KMS-11 (cell line): ENCODE measurements around the gene ACOXL.

Source experiments
- H2AFZ ChIP-seq: fragments of 200-600 bp; sonication (generic); 2 replicates; pipeline ENCODE4 v1.6.1; 2016; ENCODE audit warnings: antibody characterized with exemption, mixed run types, low read depth
- H3K27ac ChIP-seq: fragments of 200-600 bp; sonication (generic); 2 replicates; pipeline ENCODE4 v1.6.1; 2016; ENCODE audit warnings: mild to moderate bottlenecking, mixed run types
- H3K27me3 ChIP-seq: fragments of 200-600 bp; sonication (generic); 2 replicates; pipeline ENCODE4 v1.6.1; 2017; ENCODE audit warnings: mild to moderate bottlenecking, low read depth, mixed run types, moderate library complexity; ENCODE audit not compliant: insufficient read depth
- H3K36me3 ChIP-seq: fragments of 200-600 bp; sonication (generic); 2 replicates; pipeline ENCODE4 v1.6.1; 2017; ENCODE audit warnings: mild to moderate bottlenecking, mixed run types; ENCODE audit not compliant: insufficient read depth
- H3K4me1 ChIP-seq: fragments of 200-600 bp; sonication (generic); 2 replicates; pipeline ENCODE4 v1.6.1; 2016; ENCODE audit warnings: mild to moderate bottlenecking, low read depth, mixed run types; ENCODE audit not compliant: poor library complexity, severe bottlenecking
- H3K4me2 ChIP-seq: fragments of 200-600 bp; sonication (generic); 2 replicates; pipeline ENCODE4 v1.7.0; 2016; ENCODE audit warnings: mild to moderate bottlenecking, mixed run types
- H3K4me3 ChIP-seq: fragments of 200-600 bp; sonication (generic); IDR thresholded peaks from 2 replicates; pipeline ENCODE4 v1.6.1; 2017; ENCODE audit warnings: low read depth, low read length, mixed read lengths; ENCODE audit not compliant: insufficient read depth
- H3K79me2 ChIP-seq: fragments of 200-600 bp; sonication (generic); 2 replicates; pipeline ENCODE4 v1.6.1; 2016; ENCODE audit warnings: low read depth, mixed run types; ENCODE audit not compliant: insufficient read depth
- H3K9ac ChIP-seq: fragments of 200-600 bp; sonication (generic); 2 replicates; pipeline ENCODE4 v1.6.1; 2016; ENCODE audit warnings: mild to moderate bottlenecking, mixed run types
- H4K20me1 ChIP-seq: fragments of 200-600 bp; sonication (generic); 2 replicates; pipeline ENCODE4 v1.6.1; 2016; ENCODE audit warnings: mild to moderate bottlenecking, mixed run types; ENCODE audit not compliant: insufficient read depth
- TF ChIP-seq, protein P1 (sequence below): fragments of 200-600 bp; sonication (generic); conservative IDR thresholded peaks from 2 replicates; pipeline ENCODE4 v1.6.1; 2017; ENCODE audit warnings: low read depth, mild to moderate bottlenecking, antibody characterized with exemption, low read length, moderate library complexity, mixed read lengths

The ACOXL gene

DNA sequence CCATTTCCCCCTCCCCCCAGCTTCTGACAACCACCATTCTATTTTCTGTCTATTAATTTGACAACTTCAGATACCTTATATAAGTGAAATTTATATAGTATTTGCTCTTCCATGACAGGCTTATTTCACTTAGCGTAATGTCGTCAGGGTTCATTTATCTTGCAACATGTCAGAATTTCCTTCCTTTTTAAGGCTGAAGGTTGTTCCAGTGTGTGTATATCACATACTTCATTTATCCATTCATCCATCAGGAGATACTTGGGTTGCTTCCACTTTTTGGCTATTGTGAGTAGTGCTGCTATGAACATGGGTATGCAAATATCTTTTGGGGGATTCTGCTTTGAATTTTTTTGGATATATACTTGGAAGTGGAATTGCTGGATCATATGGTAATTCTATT, 395.7 kb downstream of the ACOXL start:
- no peaks in the 10 kb centered on the region for H3K36me3 ChIP-seq
- H3K27me3 ChIP-seq, result no peaks in the 10 kb centered on the region
- no peak overlapping the region for H3K4me3 ChIP-seq
- TF ChIP-seq, protein P1, sequence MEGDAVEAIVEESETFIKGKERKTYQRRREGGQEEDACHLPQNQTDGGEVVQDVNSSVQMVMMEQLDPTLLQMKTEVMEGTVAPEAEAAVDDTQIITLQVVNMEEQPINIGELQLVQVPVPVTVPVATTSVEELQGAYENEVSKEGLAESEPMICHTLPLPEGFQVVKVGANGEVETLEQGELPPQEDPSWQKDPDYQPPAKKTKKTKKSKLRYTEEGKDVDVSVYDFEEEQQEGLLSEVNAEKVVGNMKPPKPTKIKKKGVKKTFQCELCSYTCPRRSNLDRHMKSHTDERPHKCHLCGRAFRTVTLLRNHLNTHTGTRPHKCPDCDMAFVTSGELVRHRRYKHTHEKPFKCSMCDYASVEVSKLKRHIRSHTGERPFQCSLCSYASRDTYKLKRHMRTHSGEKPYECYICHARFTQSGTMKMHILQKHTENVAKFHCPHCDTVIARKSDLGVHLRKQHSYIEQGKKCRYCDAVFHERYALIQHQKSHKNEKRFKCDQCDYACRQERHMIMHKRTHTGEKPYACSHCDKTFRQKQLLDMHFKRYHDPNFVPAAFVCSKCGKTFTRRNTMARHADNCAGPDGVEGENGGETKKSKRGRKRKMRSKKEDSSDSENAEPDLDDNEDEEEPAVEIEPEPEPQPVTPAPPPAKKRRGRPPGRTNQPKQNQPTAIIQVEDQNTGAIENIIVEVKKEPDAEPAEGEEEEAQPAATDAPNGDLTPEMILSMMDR, result no peak
- H2AFZ ChIP-seq, result no peak overlapping the region
- H4K20me1 ChIP-seq, result no peaks in the 10 kb centered on the region
- no peak overlapping the region for H3K4me2 ChIP-seq
- no peak overlapping the region for H3K27ac ChIP-seq
- no peak overlapping the region for H3K9ac ChIP-seq
- peaks cover 29% of the 10 kb centered on the region; the same call in 1 of the 2 replicates for H3K79me2 ChIP-seq
- peaks cover 10% of the 10 kb centered on the region for H3K4me1 ChIP-seq

DNA sequence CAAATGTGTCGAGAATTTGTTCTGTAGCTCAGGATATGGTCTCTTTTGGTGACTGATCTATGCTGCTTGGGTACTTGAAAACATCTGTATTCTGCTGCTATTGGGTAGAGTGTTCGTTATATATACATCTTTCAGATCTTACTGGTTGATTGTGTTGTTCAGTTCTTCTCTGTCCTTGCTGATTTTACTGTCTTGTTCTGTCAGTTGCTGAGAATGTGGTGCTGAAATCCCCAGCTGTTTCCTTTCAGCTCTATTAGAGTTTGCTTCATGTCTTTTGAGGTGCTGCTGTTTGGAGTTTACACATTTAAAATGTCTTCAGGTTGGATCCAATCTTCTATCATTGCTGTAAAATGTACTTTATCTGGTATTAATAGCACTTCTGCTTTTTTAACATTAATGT, 401.2 kb downstream of the ACOXL start:
- Histone ChIP-seq H3K27me3 (no peaks in the 10 kb centered on the region), H3K4me2 (no peak overlapping the region), H3K36me3 (no peaks in the 10 kb centered on the region), H2AFZ (no peak overlapping the region), H3K4me1 (peaks cover 17% of the 10 kb centered on the region), H3K27ac (no peak overlapping the region), H3K79me2 (peaks cover 15% of the 10 kb centered on the region; the same call in 1 of the 2 replicates), H3K4me3 (no peak overlapping the region), H4K20me1 (peaks cover 10% of the 10 kb centered on the region; the same call in 1 of the 2 replicates), H3K9ac (no peak overlapping the region)
- TF ChIP-seq, protein P1, result no peak

DNA sequence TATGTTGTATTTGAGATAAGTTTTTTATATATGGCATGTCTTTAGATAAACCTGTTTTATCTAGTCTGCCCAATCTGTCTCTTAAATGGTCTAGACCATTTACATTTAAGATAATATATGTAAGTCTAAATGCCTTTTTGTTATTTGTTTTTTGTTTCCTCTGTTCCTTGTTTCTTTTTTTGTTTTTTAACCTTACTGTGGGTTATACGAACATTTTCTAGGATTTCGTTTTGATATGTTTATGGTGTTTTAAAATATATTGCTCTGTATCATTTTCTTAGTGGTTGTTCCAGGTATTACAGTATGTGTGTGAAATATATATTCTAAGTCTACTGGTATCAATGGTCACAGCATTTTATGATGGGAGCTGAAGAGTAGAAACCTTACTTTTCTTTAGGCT, 401.7 kb downstream of the ACOXL start:
- H2AFZ ChIP-seq, result no peak overlapping the region
- TF ChIP-seq, protein P1, result peak; percentile 36; the same call in 1 of the 2 replicates
- peaks cover 10% of the 10 kb centered on the region; the same call in 1 of the 2 replicates for H4K20me1 ChIP-seq
- H3K79me2 ChIP-seq, result peaks cover 15% of the 10 kb centered on the region; the same call in 1 of the 2 replicates
- peaks cover 17% of the 10 kb centered on the region for H3K4me1 ChIP-seq
- no peak overlapping the region for H3K4me3 ChIP-seq
- H3K27me3 ChIP-seq, result no peaks in the 10 kb centered on the region
- no peak overlapping the region for H3K27ac ChIP-seq
- no peak overlapping the region for H3K4me2 ChIP-seq
- H3K36me3 ChIP-seq, result no peaks in the 10 kb centered on the region
- no peak overlapping the region for H3K9ac ChIP-seq

DNA sequence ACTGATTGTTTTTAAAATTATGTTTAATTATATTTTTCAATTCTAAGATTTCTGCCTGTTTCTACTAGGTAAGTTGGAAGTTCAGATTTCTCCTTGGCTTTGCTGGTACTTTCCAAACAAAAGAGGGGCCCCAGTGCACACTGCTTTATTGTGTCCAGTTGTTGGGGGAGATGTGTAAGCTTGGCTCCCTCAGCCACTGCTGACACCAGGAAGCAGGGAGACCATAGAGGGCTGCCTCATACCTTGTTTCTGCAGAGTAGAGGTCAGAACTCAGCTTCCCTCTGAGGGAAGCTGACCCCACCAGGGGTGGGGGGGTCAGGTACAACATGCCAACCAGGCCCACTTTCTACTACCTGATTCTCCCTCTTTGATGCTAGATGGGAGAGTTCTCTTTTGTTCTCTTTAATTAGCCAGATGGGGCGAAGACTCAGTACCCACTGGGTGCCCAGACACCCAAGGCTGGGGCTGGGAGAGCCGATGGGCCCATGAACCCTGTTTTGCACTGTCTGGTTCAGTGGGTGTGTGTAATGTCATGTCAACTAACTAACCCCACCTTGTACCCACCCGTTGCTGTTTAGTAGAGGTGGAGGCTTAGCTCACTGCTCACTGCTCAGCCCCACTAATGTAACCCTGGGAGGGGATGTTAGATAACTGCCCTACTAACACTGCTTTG, 403.0 kb downstream of the ACOXL start:
- H3K27me3 ChIP-seq, result no peaks in the 10 kb centered on the region
- TF ChIP-seq, protein P1, result no peak
- peaks cover 20% of the 10 kb centered on the region; the same call in 1 of the 2 replicates for H3K79me2 ChIP-seq
- no peak overlapping the region for H3K27ac ChIP-seq
- H4K20me1 ChIP-seq, result peaks cover 10% of the 10 kb centered on the region; the same call in 1 of the 2 replicates
- H3K4me2 ChIP-seq, result no peak overlapping the region
- H3K4me1 ChIP-seq, result peaks cover 17% of the 10 kb centered on the region
- H3K4me3 ChIP-seq, result no peak overlapping the region
- H2AFZ ChIP-seq, result no peak overlapping the region
- H3K9ac ChIP-seq, result no peak overlapping the region
- no peaks in the 10 kb centered on the region for H3K36me3 ChIP-seq
